ENCODE data around the gene EPAS1.

EPAS1 gene

GRCh38 chr2:46413631-46414030 is 116.4 kb downstream of the EPAS1 start:
- DNase-seq, result no peak

GRCh38 chr2:46414701-46415100 is 117.5 kb downstream of the EPAS1 start:
- no peak for DNase-seq

DNA sequence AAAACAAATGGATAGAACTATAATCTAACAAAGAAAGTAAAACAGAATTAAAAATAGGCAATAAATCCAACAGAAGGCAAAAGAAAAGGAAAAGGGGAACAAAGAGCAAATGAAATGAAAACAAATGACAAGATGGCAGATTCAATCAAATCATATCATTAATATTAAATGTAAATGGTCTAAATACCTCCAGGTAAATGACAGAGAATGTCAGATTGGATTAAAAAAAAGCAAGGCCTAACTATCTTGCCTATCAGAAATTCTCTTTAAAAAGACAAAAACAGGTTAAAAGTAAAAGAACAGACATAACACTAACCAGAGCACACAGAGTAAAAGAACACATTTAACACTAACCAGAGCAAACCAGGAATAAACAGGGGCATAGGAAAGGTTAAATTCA is 119.1 kb downstream of the EPAS1 start:
- DNase-seq, result no peak

GRCh38 chr2:46416739-46417403 is 119.7 kb downstream of the EPAS1 start:
- DNase-seq, result no peak

GRCh38 chr2:46420945-46421344 is 123.7 kb downstream of the EPAS1 start:
- no peak for DNase-seq

DNA sequence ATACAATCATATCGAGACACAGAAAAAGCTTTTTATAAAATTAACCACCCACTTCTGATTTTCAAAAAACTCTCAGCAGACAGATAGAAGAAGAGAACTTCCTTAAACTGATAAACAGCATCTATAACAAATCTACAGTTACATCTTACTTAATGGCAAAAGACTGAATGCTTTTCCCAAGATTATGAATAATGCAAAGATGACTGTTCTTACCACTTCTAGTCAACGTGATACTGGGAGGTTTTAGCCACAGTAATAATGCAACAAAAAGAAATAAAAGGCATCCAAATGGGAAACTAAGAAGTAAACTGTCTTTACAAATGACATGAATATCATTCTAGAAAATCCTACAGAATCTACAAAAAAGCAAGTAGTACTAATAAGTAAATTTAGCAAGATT is 124.2 kb downstream of the EPAS1 start:
- no peak for DNase-seq

DNA sequence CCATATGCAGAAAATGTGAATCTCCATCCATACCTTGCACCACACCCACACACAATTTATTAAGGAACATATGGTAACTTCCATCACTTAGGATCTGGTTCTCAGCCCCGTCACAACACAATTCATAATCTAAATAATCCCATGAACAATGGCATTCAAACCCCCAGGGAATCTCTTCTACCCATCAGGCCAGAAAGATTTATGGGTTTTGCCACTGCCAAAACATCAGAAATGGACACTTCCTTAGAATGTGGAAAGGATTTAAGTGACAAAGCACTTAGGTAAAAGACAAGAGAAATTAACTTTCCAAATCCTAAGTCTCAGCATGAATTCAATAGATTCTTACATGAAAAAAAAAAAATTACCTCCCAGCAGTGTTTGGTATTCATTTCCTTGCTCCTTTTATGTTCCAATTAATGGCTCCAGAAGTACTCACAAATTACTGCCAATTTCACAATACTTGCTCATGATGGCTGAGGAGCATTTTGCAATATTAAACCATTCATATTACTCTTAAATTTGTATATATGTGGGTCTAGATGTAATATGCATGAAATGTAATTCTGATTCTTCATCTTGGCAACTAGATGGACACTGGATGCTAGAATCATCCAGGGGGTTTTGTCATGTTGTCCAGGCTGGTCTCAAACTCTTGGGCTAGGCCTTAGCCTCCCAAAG is 125.6 kb downstream of the EPAS1 start:
- no peak for DNase-seq

GRCh38 chr2:46424937-46425336 is 127.7 kb downstream of the EPAS1 start:
- DNase-seq, result no peak

DNA sequence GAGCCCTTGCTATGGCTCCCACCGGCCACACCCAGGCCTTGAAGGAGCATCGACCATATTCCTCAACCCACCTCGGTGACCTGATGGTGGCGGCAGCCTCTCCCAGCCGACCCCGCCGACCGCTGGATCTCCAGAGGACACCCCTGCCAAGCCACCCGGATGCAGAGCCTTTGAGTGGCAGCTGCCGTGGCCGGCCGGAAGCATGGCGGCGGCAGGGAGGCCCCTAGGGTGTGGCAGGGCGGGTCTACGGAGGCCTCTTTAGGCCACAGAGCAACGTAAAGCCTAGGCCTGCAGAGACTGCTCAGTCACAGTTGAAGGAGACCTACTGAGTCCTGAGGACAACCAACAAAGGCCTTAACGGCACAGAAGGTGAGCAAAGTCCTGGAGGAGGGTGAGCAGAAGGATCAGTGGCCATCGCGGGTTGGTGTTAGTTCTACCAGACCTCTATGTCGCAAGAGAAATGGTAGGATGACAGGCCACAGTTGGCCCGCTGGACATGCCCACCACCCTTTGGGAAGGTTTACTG is 131.8 kb downstream of the EPAS1 start:
- DNase-seq, result no peak

GRCh38 chr2:46430413-46430812 is 133.2 kb downstream of the EPAS1 start:
- no peak for DNase-seq

GRCh38 chr2:46430992-46431391 is 133.8 kb downstream of the EPAS1 start:
- peak in 1 of 2 donors; percentile 21 for DNase-seq

DNA sequence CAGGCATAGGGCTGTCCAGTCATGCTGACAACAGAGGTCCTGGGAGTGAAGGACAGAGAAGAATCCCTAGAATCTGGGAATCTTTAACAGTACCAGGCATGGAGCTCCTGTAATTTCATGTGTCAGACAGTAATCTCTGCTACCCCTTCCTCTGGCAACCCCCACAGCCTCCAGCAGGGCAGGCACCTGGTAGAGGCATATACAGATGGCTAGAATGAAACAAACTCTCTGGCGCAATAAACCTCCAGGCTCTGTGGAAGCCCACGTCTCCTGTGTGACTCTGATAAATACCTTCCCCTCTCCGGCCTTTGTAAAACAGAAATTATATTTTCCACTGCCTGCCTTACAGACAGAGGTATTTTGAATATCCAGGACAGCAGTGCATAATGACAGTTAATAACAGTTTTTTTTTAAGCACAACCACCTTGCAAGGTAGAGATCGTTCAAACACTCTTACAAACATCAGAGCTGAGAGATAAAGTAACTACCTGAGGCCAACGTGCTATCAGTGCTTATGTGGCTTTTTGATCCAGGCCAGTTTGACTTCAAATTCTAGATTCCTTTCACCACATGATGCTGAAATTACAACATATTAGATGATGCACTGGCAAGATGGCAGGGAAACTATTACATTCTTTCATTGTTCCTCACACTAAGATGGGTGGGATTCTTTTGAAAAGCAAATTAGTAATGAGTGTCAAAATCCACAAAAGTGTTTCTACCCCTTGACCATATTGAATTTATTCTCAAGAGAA is 134.5 kb downstream of the EPAS1 start:
- no peak for DNase-seq

DNA sequence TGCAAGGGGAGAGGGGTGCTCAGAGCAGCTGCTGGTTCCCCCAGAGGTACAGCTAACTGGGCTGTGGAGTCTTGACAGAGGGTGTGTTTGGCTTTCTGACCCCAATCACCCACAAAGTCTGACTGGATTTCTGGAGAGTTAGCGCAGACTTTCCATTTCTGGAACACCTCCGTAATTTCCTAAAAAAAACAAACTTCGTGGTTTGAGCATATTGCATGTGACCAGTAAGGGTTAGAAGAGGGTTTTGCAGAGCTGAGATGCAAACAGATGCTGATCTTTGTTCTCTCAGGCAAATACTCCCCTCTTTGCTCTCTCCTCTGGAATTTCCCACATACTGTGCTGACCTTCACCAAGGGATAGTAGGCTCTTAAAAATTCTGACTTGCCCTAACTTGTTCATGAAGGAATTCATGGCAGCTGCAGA is 137.7 kb downstream of the EPAS1 start:
- no peak for DNase-seq

- DNase-seq, result no peak
These were observed 138.1 kb downstream of the EPAS1 start for GRCh38 chr2:46435353-46435752.

- DNase-seq, result no peak
These were observed 138.7 kb downstream of the EPAS1 start for GRCh38 chr2:46435796-46436360.

Data from CD4-positive, alpha-beta T cell treated with Interleukin-4 for 1 hour (primary cell).